Measurements from ENCODE around the gene ASIC4.

ASIC4 gene

DNA sequence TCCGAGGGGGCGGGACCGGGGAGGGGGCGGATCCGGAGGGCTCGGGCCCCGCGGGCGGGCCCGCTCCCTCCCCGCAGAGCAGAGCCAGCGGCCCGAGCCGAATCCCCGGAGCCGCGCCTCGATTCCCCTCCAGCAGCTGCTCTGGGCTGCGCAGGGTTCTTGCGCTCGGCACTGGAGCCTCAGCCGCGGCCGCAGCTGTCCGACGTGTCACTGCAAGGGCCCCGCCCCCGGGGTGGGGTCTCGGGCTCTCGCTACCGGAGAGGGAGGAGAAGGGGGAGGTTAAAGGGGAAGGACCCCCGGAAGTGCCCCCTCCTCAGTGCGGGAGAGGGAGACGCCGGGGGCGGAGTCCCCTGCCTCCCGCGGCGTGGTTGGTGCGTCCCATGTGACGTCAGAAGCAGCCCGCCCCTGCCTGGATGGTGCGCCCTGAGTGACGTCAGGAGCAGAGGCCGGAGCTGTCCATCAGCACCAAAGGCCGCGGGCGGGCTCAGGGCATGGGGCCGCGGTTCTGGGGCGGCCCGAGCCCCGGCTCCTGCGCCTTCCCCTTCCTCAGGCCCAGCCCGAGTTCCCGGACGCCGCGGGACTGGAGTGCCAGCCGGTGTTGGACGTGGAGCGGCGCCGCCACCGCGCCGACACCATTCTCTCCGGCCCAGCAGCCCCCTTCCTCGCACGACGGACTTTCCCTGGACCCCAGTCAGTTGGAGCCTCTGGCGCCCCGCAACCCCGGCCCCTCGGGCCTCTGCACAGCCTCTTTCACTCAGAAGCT is 29.5 kb downstream of the ASIC4 start, which contains the start of the genes CHPF and TMEM198:
TSS of gene CHPF (minus strand) at position 214 of the 763 bp plus-strand sequence. CDS start 271 bp downstream, outside the sequence.
TSS of gene TMEM198 (plus strand) at position 433 of the 763 bp plus-strand sequence. CDS start 700 bp downstream, outside the sequence.
- peak; percentile 99 for DNase-seq (ENCODE audit: low spot score)
- in situ Hi-C loops (cut with MboI; ENCODE audit: low sequenced_read_pairs, unreplicated experiment) = no loop called here
- TF ChIP-seq, protein P1, sequence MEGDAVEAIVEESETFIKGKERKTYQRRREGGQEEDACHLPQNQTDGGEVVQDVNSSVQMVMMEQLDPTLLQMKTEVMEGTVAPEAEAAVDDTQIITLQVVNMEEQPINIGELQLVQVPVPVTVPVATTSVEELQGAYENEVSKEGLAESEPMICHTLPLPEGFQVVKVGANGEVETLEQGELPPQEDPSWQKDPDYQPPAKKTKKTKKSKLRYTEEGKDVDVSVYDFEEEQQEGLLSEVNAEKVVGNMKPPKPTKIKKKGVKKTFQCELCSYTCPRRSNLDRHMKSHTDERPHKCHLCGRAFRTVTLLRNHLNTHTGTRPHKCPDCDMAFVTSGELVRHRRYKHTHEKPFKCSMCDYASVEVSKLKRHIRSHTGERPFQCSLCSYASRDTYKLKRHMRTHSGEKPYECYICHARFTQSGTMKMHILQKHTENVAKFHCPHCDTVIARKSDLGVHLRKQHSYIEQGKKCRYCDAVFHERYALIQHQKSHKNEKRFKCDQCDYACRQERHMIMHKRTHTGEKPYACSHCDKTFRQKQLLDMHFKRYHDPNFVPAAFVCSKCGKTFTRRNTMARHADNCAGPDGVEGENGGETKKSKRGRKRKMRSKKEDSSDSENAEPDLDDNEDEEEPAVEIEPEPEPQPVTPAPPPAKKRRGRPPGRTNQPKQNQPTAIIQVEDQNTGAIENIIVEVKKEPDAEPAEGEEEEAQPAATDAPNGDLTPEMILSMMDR (IDR thresholded peaks at IDR 0.05; ENCODE audit: borderline replicate concordance, control extremely low read depth, extremely low read depth, insufficient read depth, missing control alignments) = no peak

DNA sequence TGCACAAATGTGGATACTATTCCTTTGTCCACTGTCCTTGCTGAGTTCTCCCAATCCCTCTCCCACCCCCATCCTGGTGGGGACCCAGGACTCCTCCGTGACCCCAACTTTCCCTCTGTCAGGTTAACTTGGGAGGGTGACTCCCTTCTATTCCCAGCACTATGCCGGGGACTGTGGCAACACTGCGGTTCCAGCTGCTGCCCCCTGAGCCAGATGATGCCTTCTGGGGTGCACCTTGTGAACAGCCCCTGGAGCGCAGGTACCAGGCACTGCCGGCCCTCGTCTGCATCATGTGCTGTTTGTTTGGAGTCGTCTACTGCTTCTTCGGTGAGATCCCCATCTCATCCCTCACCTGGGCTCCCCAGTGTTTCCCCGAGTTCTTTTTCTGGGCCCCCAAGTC is 30.3 kb downstream of the ASIC4 start:
- TF ChIP-seq, protein P1 (IDR thresholded peaks at IDR 0.05; ENCODE audit: borderline replicate concordance, control extremely low read depth, extremely low read depth, insufficient read depth, missing control alignments) = no peak
- in situ Hi-C loops (cut with MboI; ENCODE audit: low sequenced_read_pairs, unreplicated experiment) = no loop called here
- DNase-seq (ENCODE audit: low spot score) = no peak

DNA sequence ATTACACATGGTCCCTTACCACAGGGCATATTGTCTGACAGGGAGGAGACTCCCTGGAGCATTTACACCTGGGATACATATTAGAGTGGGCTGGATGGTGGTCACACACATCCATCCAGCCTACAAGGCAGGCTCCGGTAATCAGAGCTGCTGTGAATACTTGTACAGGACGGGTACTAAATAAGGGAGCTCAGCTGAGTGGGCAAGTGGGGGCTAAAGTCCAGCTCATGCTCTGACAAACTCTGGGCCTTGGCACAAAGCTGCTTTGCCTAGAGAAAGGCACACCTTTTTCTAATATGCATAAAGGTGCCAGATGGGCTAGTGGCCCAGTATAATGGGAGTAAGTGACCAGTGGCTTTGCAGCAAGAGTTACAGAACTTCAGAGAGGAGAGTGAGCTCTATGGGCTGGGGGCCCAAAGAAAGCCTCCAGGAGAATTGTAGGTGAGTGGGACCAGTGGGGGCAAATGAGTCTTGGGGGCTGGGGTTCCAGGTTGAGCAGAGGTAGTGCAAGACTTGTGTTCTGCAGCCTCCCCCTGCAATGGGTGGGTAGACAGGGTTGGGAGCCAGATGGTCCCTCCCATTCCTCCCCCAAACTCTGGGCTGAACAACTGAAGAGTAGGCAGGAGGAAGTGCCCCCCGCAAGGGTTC is 31.1 kb downstream of the ASIC4 start:
- no peak for DNase-seq (ENCODE audit: low spot score)
- TF ChIP-seq, protein P1 (IDR thresholded peaks at IDR 0.05; ENCODE audit: borderline replicate concordance, control extremely low read depth, extremely low read depth, insufficient read depth, missing control alignments) = no peak
- in situ Hi-C loops (cut with MboI; ENCODE audit: low sequenced_read_pairs, unreplicated experiment) = no loop called here

DNA sequence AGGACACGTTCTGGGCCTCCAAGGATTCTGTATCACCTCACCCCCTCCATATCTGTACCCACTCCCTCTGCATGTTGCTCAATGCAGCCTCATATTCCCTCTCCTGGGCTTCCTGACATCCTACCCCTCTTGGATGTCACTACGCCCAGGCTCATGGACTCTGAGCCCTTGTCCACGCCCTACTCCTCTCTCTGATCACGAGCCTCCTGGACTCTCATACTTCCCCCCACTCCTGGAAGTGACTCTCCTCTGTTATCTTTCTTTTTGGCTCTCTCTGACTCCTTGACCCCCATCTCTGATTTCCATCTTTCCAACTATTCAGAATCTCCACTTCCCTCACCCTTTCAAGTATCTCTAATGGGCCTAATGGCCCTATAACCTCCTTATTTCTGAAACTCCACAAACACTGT is 31.7 kb downstream of the ASIC4 start:
- TF ChIP-seq, protein P1 (IDR thresholded peaks at IDR 0.05; ENCODE audit: borderline replicate concordance, control extremely low read depth, extremely low read depth, insufficient read depth, missing control alignments) = no peak
- in situ Hi-C loops (cut with MboI; ENCODE audit: low sequenced_read_pairs, unreplicated experiment) = no loop called here
- no peak for DNase-seq (ENCODE audit: low spot score)

DNA sequence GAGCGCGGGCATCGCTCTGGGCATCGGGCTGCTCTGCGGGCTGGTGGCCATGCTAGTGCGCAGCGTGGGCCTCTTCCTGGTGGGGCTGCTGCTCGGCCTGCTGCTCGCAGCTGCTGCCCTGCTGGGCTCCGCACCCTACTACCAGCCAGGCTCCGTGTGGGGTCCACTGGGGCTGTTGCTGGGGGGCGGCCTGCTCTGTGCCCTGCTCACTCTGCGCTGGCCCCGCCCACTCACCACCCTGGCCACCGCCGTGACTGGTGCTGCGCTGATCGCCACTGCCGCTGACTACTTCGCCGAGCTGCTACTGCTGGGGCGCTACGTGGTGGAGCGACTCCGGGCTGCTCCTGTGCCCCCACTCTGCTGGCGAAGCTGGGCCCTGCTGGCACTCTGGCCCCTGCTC is 33.3 kb downstream of the ASIC4 start:
- in situ Hi-C loops (cut with MboI; ENCODE audit: low sequenced_read_pairs, unreplicated experiment) = no loop called here

DNA sequence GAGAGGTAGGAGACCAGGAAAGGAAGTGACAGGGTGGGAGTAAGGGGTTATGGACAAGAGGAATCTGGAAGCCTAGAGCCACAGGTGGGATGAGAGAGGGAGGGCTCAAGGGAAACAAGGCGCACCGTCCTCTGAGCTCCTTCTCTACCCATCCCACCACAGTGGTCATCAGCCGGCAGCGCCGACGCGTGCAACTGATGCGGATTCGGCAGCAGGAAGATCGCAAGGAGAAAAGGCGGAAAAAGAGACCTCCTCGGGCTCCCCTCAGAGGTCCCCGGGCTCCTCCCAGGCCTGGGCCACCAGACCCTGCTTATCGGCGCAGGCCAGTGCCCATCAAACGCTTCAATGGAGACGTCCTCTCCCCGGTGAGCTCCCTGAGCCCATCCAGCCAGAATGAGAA is 34.7 kb downstream of the ASIC4 start:
- in situ Hi-C loops (cut with MboI; ENCODE audit: low sequenced_read_pairs, unreplicated experiment) = no loop called here

More for the DNA sequence above, 33.3 kb downstream of the ASIC4 start:
- no peak for DNase-seq (ENCODE audit: low spot score)
- TF ChIP-seq, protein P1 (IDR thresholded peaks at IDR 0.05; ENCODE audit: borderline replicate concordance, control extremely low read depth, extremely low read depth, insufficient read depth, missing control alignments) = no peak

More for the DNA sequence above, 34.7 kb downstream of the ASIC4 start:
- TF ChIP-seq, protein P1 (IDR thresholded peaks at IDR 0.05; ENCODE audit: borderline replicate concordance, control extremely low read depth, extremely low read depth, insufficient read depth, missing control alignments) = no peak
- no peak for DNase-seq (ENCODE audit: low spot score)
